H9 (cell line): ENCODE measurements around the gene HLTF. TPM values are rescaled to one million over a fixed set of nuclear protein-coding genes. Genes with fewer than 3 reads are reported as not detected.

Experiments used
- DNase-seq: peaks from one replicate; pipeline ENCODE4 v3.0.0-alpha.2; 2017
- H2AFZ ChIP-seq: one replicate; pipeline ENCODE4 v1.6.1; 2013; ENCODE audit warnings: mild to moderate bottlenecking, low read length, control low read depth, moderate library complexity
- H2AK5ac ChIP-seq: 2 replicates; pipeline ENCODE4 v1.6.1; 2013; ENCODE audit warnings: low read length, control low read depth, mixed read lengths; ENCODE audit not compliant: insufficient read length
- H2BK120ac ChIP-seq: one replicate; pipeline ENCODE4 v1.6.1; 2013; ENCODE audit warnings: low read depth, mild to moderate bottlenecking, low read length, control low read depth, inconsistent platforms; ENCODE audit not compliant: poor library complexity, severe bottlenecking
- H2BK12ac ChIP-seq: 2 replicates; pipeline ENCODE4 v1.6.1; 2013; ENCODE audit warnings: low read length, control low read depth, mixed read lengths, low read depth; ENCODE audit not compliant: insufficient read length
- H2BK15ac ChIP-seq: 2 replicates; pipeline ENCODE4 v1.6.1; 2013; ENCODE audit warnings: low read depth, low read length, control low read depth
- H2BK20ac ChIP-seq: one replicate; pipeline ENCODE4 v1.6.1; 2013; ENCODE audit warnings: low read depth, mild to moderate bottlenecking, low read length, control low read depth, inconsistent platforms; ENCODE audit not compliant: poor library complexity, severe bottlenecking
- H2BK5ac ChIP-seq: 2 replicates; pipeline ENCODE4 v1.6.1; 2013; ENCODE audit warnings: low read length, control low read depth, mixed read lengths; ENCODE audit not compliant: insufficient read length
- H3K14ac ChIP-seq: 2 replicates; pipeline ENCODE4 v1.6.1; 2013; ENCODE audit warnings: low read length, control low read depth; ENCODE audit not compliant: insufficient read depth
- H3K18ac ChIP-seq: 2 replicates; pipeline ENCODE4 v1.6.1; 2013; ENCODE audit warnings: low read depth, mild to moderate bottlenecking, mixed read lengths, low read length, control low read depth; ENCODE audit not compliant: insufficient read length
- H3K23ac ChIP-seq: 2 replicates; pipeline ENCODE4 v1.6.1; 2013; ENCODE audit warnings: low read length, control low read depth, mixed read lengths, low read depth; ENCODE audit not compliant: insufficient read length
- H3K23me2 ChIP-seq: 2 replicates; pipeline ENCODE4 v1.6.1; 2013; ENCODE audit warnings: low read depth, mild to moderate bottlenecking, mixed read lengths, low read length, control low read depth; ENCODE audit not compliant: insufficient read length, poor library complexity, severe bottlenecking
- H3K27ac ChIP-seq: 2 replicates; pipeline ENCODE4 v1.5.1; 2013; ENCODE audit warnings: low read length, control low read depth, mixed read lengths, low read depth; ENCODE audit not compliant: insufficient read length
- H3K27me3 ChIP-seq: 2 replicates; pipeline ENCODE4 v1.6.1; 2013; ENCODE audit warnings: low read length, control low read depth, inconsistent platforms; ENCODE audit not compliant: insufficient read depth
- H3K4ac ChIP-seq: 2 replicates; pipeline ENCODE4 v1.6.1; 2013; ENCODE audit warnings: low read depth, mild to moderate bottlenecking, control low read depth, inconsistent platforms, low read length, moderate library complexity
- H3K4me1 ChIP-seq: 2 replicates; pipeline ENCODE4 v1.6.1; 2013; ENCODE audit warnings: low read length, control low read depth, inconsistent platforms; ENCODE audit not compliant: insufficient read depth
- H3K4me2 ChIP-seq: 2 replicates; pipeline ENCODE4 v1.6.1; 2013; ENCODE audit warnings: low read length, control low read depth, mixed read lengths; ENCODE audit not compliant: insufficient read length, insufficient read depth
- H3K56ac ChIP-seq: 2 replicates; pipeline ENCODE4 v1.6.1; 2013; ENCODE audit warnings: low read depth, mild to moderate bottlenecking, mixed read lengths, low read length, control low read depth; ENCODE audit not compliant: insufficient read length
- H3K79me1 ChIP-seq: 2 replicates; pipeline ENCODE4 v1.6.1; 2013; ENCODE audit warnings: low read depth, mild to moderate bottlenecking, moderate library complexity, low read length, control low read depth, inconsistent platforms; ENCODE audit not compliant: insufficient read depth, poor library complexity, severe bottlenecking
- H3K79me2 ChIP-seq: 2 replicates; pipeline ENCODE4 v1.6.1; 2013; ENCODE audit warnings: low read length, control low read depth, inconsistent platforms; ENCODE audit not compliant: insufficient read depth
- H3K9ac ChIP-seq: 2 replicates; pipeline ENCODE4 v1.6.1; 2013; ENCODE audit warnings: low read length, control low read depth, mixed read lengths; ENCODE audit not compliant: insufficient read length; ENCODE audit errors: extremely low read depth
- H3K9me3 ChIP-seq: one replicate; pipeline ENCODE4 v1.6.1; 2013; ENCODE audit warnings: low read depth, low read length, inconsistent platforms; ENCODE audit not compliant: control insufficient read depth
- H3T11ph ChIP-seq: one replicate; pipeline ENCODE4 v1.6.1; 2013; ENCODE audit warnings: mild to moderate bottlenecking, low read length, control low read depth, inconsistent platforms
- H4K20me1 ChIP-seq: one replicate; pipeline ENCODE4 v1.6.1; 2013; ENCODE audit not compliant: control insufficient read depth, insufficient read length, insufficient read depth
- H4K5ac ChIP-seq: 2 replicates; pipeline ENCODE4 v1.6.1; 2013; ENCODE audit warnings: low read depth, mild to moderate bottlenecking, mixed read lengths, low read length, control low read depth; ENCODE audit not compliant: insufficient read length
- H4K8ac ChIP-seq: replicated peaks from 2 replicates; pipeline ENCODE4 v1.6.1; 2013; ENCODE audit warnings: low read length, control low read depth, mixed read lengths, low read depth; ENCODE audit not compliant: insufficient read length
- H4K91ac ChIP-seq: 2 replicates; pipeline ENCODE4 v1.6.1; 2013; ENCODE audit warnings: low read depth, mild to moderate bottlenecking, moderate library complexity, mixed read lengths, low read length, control low read depth; ENCODE audit not compliant: insufficient read length
- H3K27ac Mint-ChIP-seq, 3 experiments: 2 replicates in 2 of 3; 3 replicates in 1 of 3; pipeline ENCODE4 v1.8.0; 2020 to 2021; ENCODE audit warnings: mixed read lengths in 3 of 3, mild to moderate bottlenecking in 1 of 3, moderate library complexity in 1 of 3
- H3K27me3 Mint-ChIP-seq: 2 replicates; pipeline ENCODE4 v1.8.0; 2021; ENCODE audit warnings: low read depth, mild to moderate bottlenecking, moderate library complexity, mixed read lengths
- H3K36me3 Mint-ChIP-seq, 3 experiments: 2 replicates in 2 of 3; 3 replicates in 1 of 3; pipeline ENCODE4 v1.8.0; 2020 to 2021; ENCODE audit warnings: low read depth in 3 of 3, mixed read lengths in 3 of 3; ENCODE audit not compliant: insufficient read depth in 1 of 3
- H3K4me1 Mint-ChIP-seq, 2 experiments: 2 replicates each; pipeline ENCODE4 v1.8.0; 2020; ENCODE audit warnings: mixed read lengths in 2 of 2
- H3K4me3 Mint-ChIP-seq, 2 experiments: 2 replicates in 1 of 2; 3 replicates in 1 of 2; pipeline ENCODE4 v1.8.0; 2020 to 2021; ENCODE audit warnings: mild to moderate bottlenecking in 2 of 2, mixed read lengths in 2 of 2, moderate library complexity in 1 of 2
- H3K9me3 Mint-ChIP-seq, 2 experiments: 2 replicates in 1 of 2; 3 replicates in 1 of 2; pipeline ENCODE4 v1.8.0; 2020; ENCODE audit warnings: mild to moderate bottlenecking in 2 of 2, mixed read lengths in 2 of 2, moderate library complexity in 1 of 2
- WGBS: extraction: QIAGEN DNeasy Blood & Tissue Kit; methylation state at CpG from one replicate; pipeline ENCODE4 v1.1.7; 2013; ENCODE audit warnings: missing lambda C conversion rate, low lambda C conversion rate, mixed read lengths; ENCODE audit not compliant: insufficient read length; ENCODE audit errors: extremely low coverage; 5-methylcytosine and 5-hydroxymethylcytosine counted together
- total RNA-seq: library from RNA; stranded (reverse); gene quantifications from 2 replicates; pipeline ENCODE4 v1.2.1, GENCODE V29; 2021
- TF ChIP-seq, protein P1 (sequence below): fragments of 200-600 bp; sonication (generic); conservative IDR thresholded peaks from 3 replicates; pipeline ENCODE4 v1.8.0; 2021; ENCODE audit warnings: antibody characterized with exemption, mild to moderate bottlenecking

The HLTF gene
- total RNA-seq, 1 experiment from 2014 or later: 41.5 TPM

GRCh38 chr3:149091983-149092382 lies 5.7 kb upstream of the HLTF start:
- Histone ChIP-seq H3K23ac (no peak overlapping the region), H3K14ac (no peak overlapping the region), H2AFZ (no peak overlapping the region), H3T11ph (no peak overlapping the region), H3K9me3 (no peaks in the 10 kb centered on the region), H4K20me1 (no peaks in the 10 kb centered on the region), H2AK5ac (no peak overlapping the region), H2BK12ac (no peak overlapping the region), H3K79me2 (no peaks in the 10 kb centered on the region), H3K27me3 (no peaks in the 10 kb centered on the region; the same call in 1 of the 2 replicates), H3K9ac (no peak overlapping the region), H3K4ac (no peak overlapping the region), H4K8ac (no peak overlapping the region), H3K18ac (no peak overlapping the region), H3K23me2 (no peaks in the 10 kb centered on the region), H4K5ac (no peak overlapping the region), H3K4me1 (no peaks in the 10 kb centered on the region), H2BK15ac (no peak overlapping the region), H2BK20ac (no peak overlapping the region), H2BK120ac (no peak overlapping the region), H3K56ac (no peak overlapping the region), H2BK5ac (no peak overlapping the region), H3K27ac (no peak overlapping the region), H3K4me2 (no peak overlapping the region), H4K91ac (no peak overlapping the region), H3K79me1 (no peaks in the 10 kb centered on the region)
- peaks cover 2 to 4% of the 10 kb centered on the region in 2 experiments for H3K9me3 Mint-ChIP-seq
- no peak for DNase-seq
- TF ChIP-seq, protein P1, sequence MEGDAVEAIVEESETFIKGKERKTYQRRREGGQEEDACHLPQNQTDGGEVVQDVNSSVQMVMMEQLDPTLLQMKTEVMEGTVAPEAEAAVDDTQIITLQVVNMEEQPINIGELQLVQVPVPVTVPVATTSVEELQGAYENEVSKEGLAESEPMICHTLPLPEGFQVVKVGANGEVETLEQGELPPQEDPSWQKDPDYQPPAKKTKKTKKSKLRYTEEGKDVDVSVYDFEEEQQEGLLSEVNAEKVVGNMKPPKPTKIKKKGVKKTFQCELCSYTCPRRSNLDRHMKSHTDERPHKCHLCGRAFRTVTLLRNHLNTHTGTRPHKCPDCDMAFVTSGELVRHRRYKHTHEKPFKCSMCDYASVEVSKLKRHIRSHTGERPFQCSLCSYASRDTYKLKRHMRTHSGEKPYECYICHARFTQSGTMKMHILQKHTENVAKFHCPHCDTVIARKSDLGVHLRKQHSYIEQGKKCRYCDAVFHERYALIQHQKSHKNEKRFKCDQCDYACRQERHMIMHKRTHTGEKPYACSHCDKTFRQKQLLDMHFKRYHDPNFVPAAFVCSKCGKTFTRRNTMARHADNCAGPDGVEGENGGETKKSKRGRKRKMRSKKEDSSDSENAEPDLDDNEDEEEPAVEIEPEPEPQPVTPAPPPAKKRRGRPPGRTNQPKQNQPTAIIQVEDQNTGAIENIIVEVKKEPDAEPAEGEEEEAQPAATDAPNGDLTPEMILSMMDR: no peak
- H3K4me1 Mint-ChIP-seq: no peaks in the 10 kb centered on the region
- H3K36me3 Mint-ChIP-seq: peaks cover 1 to 5% (median 3%) of the 10 kb centered on the region in 3 experiments; a peak in 5 of 7 replicates
- peaks cover 24% of the 10 kb centered on the region for H3K27me3 Mint-ChIP-seq
- H3K27ac Mint-ChIP-seq: no peak overlapping the region
- H3K4me3 Mint-ChIP-seq: no peak overlapping the region
- no CpG with 5 or more reads among the region's 4 CpGs for WGBS
